ENCODE data around the gene GOLGA6L2.

GRCh38 chr15:23438816-23439466 is 8.1 kb downstream of the GOLGA6L2 start:
- TF ChIP-seq POLR2A (IDR thresholded peaks at IDR 0.05) (no peak), CTCF (IDR thresholded peaks at IDR 0.05) (no peak), EP300 (IDR thresholded peaks at IDR 0.05) (no peak), POLR2AphosphoS5 (IDR thresholded peaks at IDR 0.05) (no peak)

Data from sigmoid colon (tissue), 4 donors.